HUES48 (cell line): ENCODE results near the gene GTF3C1.

ENCODE experiments used
- H3K27ac ChIP-seq: one replicate; pipeline ENCODE4 v1.7.0; 2013; ENCODE audit warnings: low read depth, low read length, inconsistent platforms
- H3K27me3 ChIP-seq: 2 replicates; pipeline ENCODE4 v1.6.1; 2013; ENCODE audit warnings: mild to moderate bottlenecking, low read length; ENCODE audit not compliant: control insufficient read depth, insufficient read depth
- H3K36me3 ChIP-seq: 2 replicates; pipeline ENCODE4 v1.6.1; 2013; ENCODE audit warnings: low read length; ENCODE audit not compliant: control insufficient read depth, insufficient read depth
- H3K4me1 ChIP-seq: 2 replicates; pipeline ENCODE4 v1.6.1; 2013; ENCODE audit warnings: mild to moderate bottlenecking, low read length; ENCODE audit not compliant: control insufficient read depth, insufficient read depth
- H3K4me3 ChIP-seq: 2 replicates; pipeline ENCODE4 v1.5.1; 2013; ENCODE audit warnings: mild to moderate bottlenecking, low read depth, low read length
- H3K9ac ChIP-seq: 2 replicates; pipeline ENCODE4 v1.6.1; 2013; ENCODE audit warnings: mild to moderate bottlenecking, low read depth, low read length, moderate library complexity
- H3K9me3 ChIP-seq: 2 replicates; pipeline ENCODE4 v1.6.1; 2013; ENCODE audit warnings: low read length; ENCODE audit not compliant: control insufficient read depth, insufficient read depth

GTF3C1 gene

GRCh38 chr16:27498916-27499658, 50.6 kb downstream of the GTF3C1 start:
- Histone ChIP-seq H3K9ac (no peak overlapping the region), H3K4me3 (no peak overlapping the region), H3K27me3 (no peaks in the 10 kb centered on the region), H3K9me3 (no peaks in the 10 kb centered on the region), H3K36me3 (peaks cover 99% of the 10 kb centered on the region), H3K4me1 (no peaks in the 10 kb centered on the region), H3K27ac (no peak overlapping the region)

GRCh38 chr16:27498031-27498825, 51.5 kb downstream of the GTF3C1 start:
- Histone ChIP-seq H3K9ac (no peak overlapping the region), H3K4me1 (no peaks in the 10 kb centered on the region), H3K4me3 (no peak overlapping the region), H3K36me3 (peaks cover 99% of the 10 kb centered on the region), H3K27ac (no peak overlapping the region), H3K27me3 (no peaks in the 10 kb centered on the region), H3K9me3 (no peaks in the 10 kb centered on the region)

GRCh38 chr16:27495191-27495590, 54.5 kb downstream of the GTF3C1 start:
- Histone ChIP-seq H3K36me3 (peaks cover 99% of the 10 kb centered on the region), H3K27ac (no peak overlapping the region), H3K9me3 (no peaks in the 10 kb centered on the region), H3K4me1 (no peaks in the 10 kb centered on the region), H3K9ac (no peak overlapping the region), H3K27me3 (no peaks in the 10 kb centered on the region), H3K4me3 (no peak overlapping the region)

- H3K4me3 ChIP-seq = no peak overlapping the region
- H3K9me3 ChIP-seq = no peaks in the 10 kb centered on the region
- peaks cover 99% of the 10 kb centered on the region for H3K36me3 ChIP-seq
- no peak overlapping the region for H3K27ac ChIP-seq
- H3K9ac ChIP-seq = no peak overlapping the region
- no peaks in the 10 kb centered on the region for H3K27me3 ChIP-seq
- H3K4me1 ChIP-seq = no peaks in the 10 kb centered on the region
Observed at GRCh38 chr16:27492588-27492979, 57.1 kb downstream of the GTF3C1 start.

- Histone ChIP-seq H3K36me3 (peaks cover 99% of the 10 kb centered on the region), H3K4me1 (no peaks in the 10 kb centered on the region), H3K27ac (no peak overlapping the region), H3K4me3 (no peak overlapping the region), H3K27me3 (no peaks in the 10 kb centered on the region), H3K9ac (no peak overlapping the region), H3K9me3 (no peaks in the 10 kb centered on the region)
Observed at GRCh38 chr16:27491894-27492587, 57.7 kb downstream of the GTF3C1 start.

GRCh38 chr16:27489906-27490305, 59.8 kb downstream of the GTF3C1 start:
- Histone ChIP-seq H3K9me3 (no peaks in the 10 kb centered on the region), H3K27me3 (no peaks in the 10 kb centered on the region), H3K27ac (no peak overlapping the region), H3K4me1 (no peaks in the 10 kb centered on the region), H3K4me3 (no peak overlapping the region), H3K36me3 (peaks cover 100% of the 10 kb centered on the region), H3K9ac (no peak overlapping the region)

GRCh38 chr16:27489421-27489820, 60.3 kb downstream of the GTF3C1 start:
- H3K27ac ChIP-seq = no peak overlapping the region
- H3K9ac ChIP-seq = no peak overlapping the region
- no peaks in the 10 kb centered on the region for H3K4me1 ChIP-seq
- no peaks in the 10 kb centered on the region for H3K9me3 ChIP-seq
- no peak overlapping the region for H3K4me3 ChIP-seq
- H3K27me3 ChIP-seq = no peaks in the 10 kb centered on the region
- peaks cover 100% of the 10 kb centered on the region for H3K36me3 ChIP-seq

- no peaks in the 10 kb centered on the region for H3K27me3 ChIP-seq
- no peak overlapping the region for H3K27ac ChIP-seq
- H3K4me1 ChIP-seq = no peaks in the 10 kb centered on the region
- H3K9me3 ChIP-seq = no peaks in the 10 kb centered on the region
- peaks cover 100% of the 10 kb centered on the region for H3K36me3 ChIP-seq
- H3K9ac ChIP-seq = no peak overlapping the region
- H3K4me3 ChIP-seq = no peak overlapping the region
Observed at GRCh38 chr16:27486760-27487159, 63.0 kb downstream of the GTF3C1 start.

GRCh38 chr16:27486344-27486743, 63.4 kb downstream of the GTF3C1 start:
- H3K4me3 ChIP-seq = no peak overlapping the region
- H3K9ac ChIP-seq = no peak overlapping the region
- H3K27me3 ChIP-seq = no peaks in the 10 kb centered on the region
- H3K36me3 ChIP-seq = peaks cover 100% of the 10 kb centered on the region
- H3K9me3 ChIP-seq = no peaks in the 10 kb centered on the region
- H3K4me1 ChIP-seq = no peaks in the 10 kb centered on the region
- H3K27ac ChIP-seq = no peak overlapping the region

GRCh38 chr16:27485811-27486210, 63.9 kb downstream of the GTF3C1 start:
- H3K27ac ChIP-seq = no peak overlapping the region
- no peaks in the 10 kb centered on the region for H3K27me3 ChIP-seq
- H3K36me3 ChIP-seq = peaks cover 100% of the 10 kb centered on the region
- H3K9ac ChIP-seq = no peak overlapping the region
- no peak overlapping the region for H3K4me3 ChIP-seq
- H3K9me3 ChIP-seq = no peaks in the 10 kb centered on the region
- H3K4me1 ChIP-seq = no peaks in the 10 kb centered on the region

GRCh38 chr16:27485126-27485525, 64.6 kb downstream of the GTF3C1 start:
- no peak overlapping the region for H3K4me3 ChIP-seq
- H3K9me3 ChIP-seq = no peaks in the 10 kb centered on the region
- H3K4me1 ChIP-seq = no peaks in the 10 kb centered on the region
- no peak overlapping the region for H3K27ac ChIP-seq
- no peak overlapping the region for H3K9ac ChIP-seq
- H3K27me3 ChIP-seq = no peaks in the 10 kb centered on the region
- H3K36me3 ChIP-seq = peaks cover 100% of the 10 kb centered on the region
